ENCODE measurements around the gene QDPR. TPM values are rescaled to one million over a fixed set of nuclear protein-coding genes. Genes with fewer than 3 reads are reported as not detected.
A peak's percentile ranks its signal among the peaks of the same experiment; 100 is the strongest.

QDPR gene
- total and polyA plus RNA-seq, 9 of the 15 experiments (the other 6 are each of a cell fraction or from before 2014, with no cell fraction given) = 5.7 to 29.7 (median 17.2) TPM

DNA sequence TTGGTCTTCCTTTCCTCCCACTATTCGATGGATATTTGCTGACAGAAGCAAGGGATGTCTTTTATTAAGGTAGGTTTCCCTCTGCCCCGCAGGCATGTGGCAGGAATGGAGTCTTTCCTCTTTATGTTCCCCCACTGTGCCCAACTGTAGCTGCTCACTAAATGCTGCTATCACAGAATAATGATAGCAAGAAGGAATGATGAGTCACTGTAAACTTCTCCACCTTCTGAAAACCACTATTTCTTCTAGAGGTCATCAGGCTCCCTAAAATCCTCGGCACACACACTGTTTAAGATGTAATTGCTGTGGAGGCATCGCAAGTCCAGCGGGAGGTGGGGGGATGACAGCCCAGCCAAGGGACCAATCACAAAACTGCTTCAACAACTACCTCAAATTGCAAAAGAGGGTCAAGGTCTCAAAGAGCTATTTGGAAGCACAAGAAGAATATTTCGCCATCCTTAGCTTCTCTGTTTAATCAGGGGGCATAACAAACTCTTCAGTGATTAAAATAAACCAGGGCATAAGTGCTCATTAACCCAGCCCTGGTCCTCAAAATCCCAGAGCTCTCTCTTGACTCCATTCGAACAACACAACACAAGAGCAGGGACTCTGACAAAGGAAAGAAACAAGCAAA lies 13.9 kb downstream of the QDPR start (continued):
- TF ChIP-seq TAF9B (IDR thresholded peaks at IDR 0.05; ENCODE audit: partially characterized antibody) (no peak), NFE2 (IDR thresholded peaks at IDR 0.05; ENCODE audit: low read depth) (0 out of 2 replicates have a peak, but pooled peaks have one; percentile 4), SRSF9 (IDR thresholded peaks at IDR 0.05; ENCODE audit: borderline replicate concordance, low read depth, low read length) (no peak), RBM25 (IDR thresholded peaks at IDR 0.05; ENCODE audit: low read depth, low read length, severe bottlenecking) (no peak), ZNF146 (CRISPR knock-in tag; IDR thresholded peaks at IDR 0.05; ENCODE audit: unreplicated experiment) (no peak), KLF6 (CRISPR knock-in tag; IDR thresholded peaks at IDR 0.05; ENCODE audit: borderline replicate concordance) (no peak), SREBF2 (CRISPR knock-in tag; IDR thresholded peaks at IDR 0.05) (no peak), ZNF778 (CRISPR knock-in tag; IDR thresholded peaks at IDR 0.05) (no peak)

DNA sequence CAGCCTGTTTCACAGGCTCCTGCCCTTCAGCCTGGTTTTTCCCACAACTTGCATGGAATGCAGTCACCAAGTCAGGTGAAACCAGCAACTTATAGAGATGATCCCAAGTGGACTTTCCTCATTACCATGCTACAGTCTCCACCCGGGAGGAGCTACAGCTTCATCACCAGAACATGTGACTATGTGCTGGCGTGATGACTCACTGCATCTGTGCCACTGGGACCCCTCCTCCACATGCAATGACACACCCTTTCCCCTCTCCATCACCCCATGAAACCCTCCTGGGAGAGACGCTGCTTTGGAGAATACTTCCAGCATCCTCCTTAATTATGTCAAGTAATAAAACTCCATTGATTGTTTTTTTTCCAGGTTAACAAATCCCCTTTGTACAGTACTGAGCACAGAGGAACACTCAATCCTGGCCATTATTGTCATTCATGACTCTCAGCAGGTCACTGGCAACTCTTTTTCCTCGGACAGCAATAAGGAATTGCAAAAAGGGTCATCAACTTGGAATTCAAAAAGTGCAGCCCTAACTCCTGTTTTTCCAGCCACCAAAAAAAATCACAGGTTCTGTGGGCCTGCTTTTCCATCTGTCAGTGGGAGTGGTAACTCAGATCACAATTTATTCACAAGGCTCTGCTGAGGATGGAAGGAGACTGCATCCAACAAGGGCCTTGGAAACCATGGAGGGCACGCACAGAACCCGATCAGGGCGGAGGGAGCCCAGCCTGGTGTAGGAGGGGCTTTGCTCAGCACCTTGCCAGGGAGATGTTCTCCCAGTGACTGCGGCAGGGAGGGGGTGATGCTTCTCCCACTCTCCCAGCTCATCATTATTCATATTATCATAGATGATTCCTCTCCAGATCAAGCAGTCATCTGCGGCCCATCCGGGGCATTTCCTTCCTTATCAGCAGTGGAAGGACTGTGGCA lies 17.4 kb downstream of the QDPR start:
- Histone ChIP-seq H4K20me1 (replicated peaks; ENCODE audit: control insufficient read depth, insufficient read depth, low read length) (no peaks in the 10 kb centered on the region), H2AFZ (ENCODE audit: low read depth, low read length) (no peak overlapping the region), H3K79me2 (ENCODE audit: control insufficient read depth, insufficient read depth, low read length) (peaks cover 14% of the 10 kb centered on the region; the same call in 2 of the 3 replicates), H3K4me3 (no peak overlapping the region), H3K27ac (ENCODE audit: extremely low read depth, low read depth, low read length) (peak overlapping the region; percentile 65; the same call in 2 of the 3 replicates), H3K9me1 (ENCODE audit: control insufficient read depth, insufficient read depth, low read length) (no peaks in the 10 kb centered on the region), H3K9ac (ENCODE audit: insufficient read depth in 1 of 2, low read depth in 2 of 2, low read length in 2 of 2) (no peak overlapping the region), H3K4me2 (ENCODE audit: insufficient read depth, low read length) (peak overlapping the region; percentile 43; the same call in 1 of the 2 replicates), H3K36me3 (ENCODE audit: control insufficient read depth, insufficient read depth, low read length) (peaks cover 81% of the 10 kb centered on the region), H3K9me3 (replicated peaks; ENCODE audit: control insufficient read depth, insufficient read depth, low read depth, low read length) (no peaks in the 10 kb centered on the region), H3K27me3 (ENCODE audit: control insufficient read depth in 2 of 2, insufficient read depth in 2 of 2, low read length in 2 of 2) (no peaks in the 10 kb centered on the region; a peak in 1 of 5 replicates), H3K4me1 (replicated peaks in 1 of 2; ENCODE audit: control insufficient read depth in 2 of 2, insufficient read depth in 2 of 2, low read length in 2 of 2) (peaks cover 8 to 20% of the 10 kb centered on the region in 2 experiments)
- ChIA-PET POLR2A (interaction anchor here (0.7 to 1.6 kb wide), 3 partner anchors 9 to 271 kb away, joined by 3 to 5 read pairs (median 3); no protein-coding TSS in a partner anchor), CTCF (ENCODE audit: low intra/inter-chr PET ratio) (no interaction called here)
- no TSS peak for BruUV-seq (replicated peaks)
- FAIRE-seq (peak; percentile 85), DNase-seq (ENCODE audit: extremely low read depth in 1 of 4, low spot score in 3 of 4) (peak; percentile 51 to 75 (median 56)), ATAC-seq (peak; percentile 80)
- WGBS (ENCODE audit: insufficient coverage, low coverage, missing lambda C conversion rate) = 53% methylated on average over 7 of the region's 10 CpGs
- intact Hi-C loops (cut with micrococcal nuclease) = no loop called here
- in situ Hi-C loops (cut with MboI) = no loop called here
- TF ChIP-seq, protein P1, sequence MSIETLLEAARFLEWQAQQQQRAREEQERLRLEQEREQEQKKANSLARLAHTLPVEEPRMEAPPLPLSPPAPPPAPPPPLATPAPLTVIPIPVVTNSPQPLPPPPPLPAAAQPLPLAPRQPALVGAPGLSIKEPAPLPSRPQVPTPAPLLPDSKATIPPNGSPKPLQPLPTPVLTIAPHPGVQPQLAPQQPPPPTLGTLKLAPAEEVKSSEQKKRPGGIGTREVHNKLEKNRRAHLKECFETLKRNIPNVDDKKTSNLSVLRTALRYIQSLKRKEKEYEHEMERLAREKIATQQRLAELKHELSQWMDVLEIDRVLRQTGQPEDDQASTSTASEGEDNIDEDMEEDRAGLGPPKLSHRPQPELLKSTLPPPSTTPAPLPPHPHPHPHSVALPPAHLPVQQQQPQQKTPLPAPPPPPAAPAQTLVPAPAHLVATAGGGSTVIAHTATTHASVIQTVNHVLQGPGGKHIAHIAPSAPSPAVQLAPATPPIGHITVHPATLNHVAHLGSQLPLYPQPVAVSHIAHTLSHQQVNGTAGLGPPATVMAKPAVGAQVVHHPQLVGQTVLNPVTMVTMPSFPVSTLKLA (conservative IDR thresholded peaks at IDR 0.05) = peak in 1 of 2 experiments; percentile 39; a peak in 2 of 4 replicates
- no peak for TF ChIP-seq ZFP1 (CRISPR knock-in tag; IDR thresholded peaks at IDR 0.05)
- no peak for TF ChIP-seq MYNN (IDR thresholded peaks at IDR 0.05)
- TF ChIP-seq MYNN (CRISPR knock-in tag; IDR thresholded peaks at IDR 0.05) = no peak
- no peak for TF ChIP-seq FOXJ2 (tag; IDR thresholded peaks at IDR 0.05)
- TF ChIP-seq TOE1 (IDR thresholded peaks at IDR 0.05; ENCODE audit: borderline replicate concordance) = peak; percentile 70; the same call in 1 of the 2 replicates
- TF ChIP-seq TOE1 (CRISPR knock-in tag; IDR thresholded peaks at IDR 0.05; ENCODE audit: borderline replicate concordance, low read depth) = no peak
- TF ChIP-seq ZNF253 (CRISPR knock-in tag; conservative IDR thresholded peaks at IDR 0.05) = no peak
- TF ChIP-seq ZNF274 (IDR thresholded peaks at IDR 0.05; ENCODE audit: borderline replicate concordance, low read depth, low read length) = no peak
- TF ChIP-seq ILF3 (IDR thresholded peaks at IDR 0.05; ENCODE audit: borderline replicate concordance) = no peak
- TF ChIP-seq SMARCE1 (IDR thresholded peaks at IDR 0.05) = peak; percentile 69

Measured in K562 (cell line).